K562 (cell line): ENCODE data around the gene S100A3. TPM values are rescaled to one million over a fixed set of nuclear protein-coding genes. Genes with fewer than 3 reads are reported as not detected.

Experiments
- ADNP ChIP-seq: fragments of 200-800 bp; sonication (Bioruptor generic); IDR thresholded peaks from 2 replicates; pipeline ENCODE4 v1.6.1; 2016; ENCODE audit warnings: missing genetic modification characterization, missing compliant biosample characterization
- BMI1 ChIP-seq: fragments of 150-350 bp; IDR thresholded peaks from 2 replicates; pipeline ENCODE4 v1.6.1; 2014; ENCODE audit warnings: low read length
- CBX2 ChIP-seq: fragments of 200-600 bp; sonication (generic); IDR thresholded peaks from one replicate; pipeline ENCODE4 v1.6.1; 2012; ENCODE audit warnings: mild to moderate bottlenecking, low read length, inconsistent platforms; ENCODE audit not compliant: insufficient read depth, poor library complexity, severe bottlenecking
- CCAR2 ChIP-seq: fragments of 200-400 bp; formaldehyde crosslinking; IDR thresholded peaks from 2 replicates; pipeline ENCODE4 v1.6.1; 2017; ENCODE audit warnings: mild to moderate bottlenecking, low read depth, low read length
- CTCF ChIP-seq, 3 experiments: IDR thresholded peaks in 2 of 3; conservative IDR thresholded peaks in 1 of 3; 2 replicates each; pipeline ENCODE4 v1.5.1; 2011 to 2012; ENCODE audit warnings: low read length in 3 of 3, mild to moderate bottlenecking in 3 of 3, control low read depth in 2 of 3, improper control_type of control experiment in 1 of 3, inconsistent platforms in 1 of 3, low read depth in 1 of 3, mixed read lengths in 1 of 3, moderate library complexity in 1 of 3; ENCODE audit not compliant: insufficient read depth in 2 of 3
- ELF1 ChIP-seq: fragments of 200-800 bp; sonication (Bioruptor generic); IDR thresholded peaks from 2 replicates; pipeline ENCODE4 v1.6.1; 2016; ENCODE audit warnings: missing genetic modification characterization, missing compliant biosample characterization
- FOS ChIP-seq: IDR thresholded peaks from 3 replicates; pipeline ENCODE4 v1.6.1; 2011; ENCODE audit not compliant: insufficient read length; ENCODE audit errors: extremely low read depth
- GTF2A2 ChIP-seq: IDR thresholded peaks from 2 replicates; pipeline ENCODE4 v1.6.1; 2016; ENCODE audit warnings: mild to moderate bottlenecking, missing genetic modification characterization, missing compliant biosample characterization
- HLTF ChIP-seq: fragments of 450-650 bp; IDR thresholded peaks from 2 replicates; pipeline ENCODE4 v1.6.1; 2016
- HMGN3 ChIP-seq: IDR thresholded peaks from 2 replicates; pipeline ENCODE4 v1.6.1; 2011; ENCODE audit warnings: borderline replicate concordance, low read depth, mild to moderate bottlenecking, mixed read lengths, low read length; ENCODE audit not compliant: insufficient read length; ENCODE audit errors: extremely low read depth
- HMGXB4 ChIP-seq: sonication (generic); formaldehyde crosslinking; IDR thresholded peaks from 2 replicates; pipeline ENCODE4 v1.8.1; 2023; ENCODE audit warnings: mild to moderate bottlenecking, missing genetic modification reagents
- ILK ChIP-seq: fragments of 450-650 bp; IDR thresholded peaks from 2 replicates; pipeline ENCODE4 v1.6.1; 2016; ENCODE audit warnings: missing genetic modification characterization, low read depth, mild to moderate bottlenecking, missing compliant biosample characterization, moderate library complexity, borderline replicate concordance
- KAT2B ChIP-seq: IDR thresholded peaks from one replicate; pipeline ENCODE4 v1.6.1; 2012; ENCODE audit warnings: low read depth, mild to moderate bottlenecking, control low read depth, inconsistent platforms, low read length, moderate library complexity
- RFX5 ChIP-seq: IDR thresholded peaks from 2 replicates; pipeline ENCODE4 v1.6.1; 2011; ENCODE audit warnings: low read depth, mild to moderate bottlenecking, improper control_type of control experiment, low read length
- SETDB1 ChIP-seq: IDR thresholded peaks from one replicate; pipeline ENCODE4 v1.6.1; 2012; ENCODE audit warnings: low read length, control low read depth, inconsistent platforms
- SNRNP70 ChIP-seq: fragments of 200-400 bp; formaldehyde crosslinking; optimal IDR thresholded peaks from 2 replicates; pipeline ENCODE3; 2017; ENCODE audit warnings: low read depth, low read length
- THRAP3 ChIP-seq: fragments of 450-650 bp; IDR thresholded peaks from 2 replicates; pipeline ENCODE4 v1.6.1; 2016; ENCODE audit warnings: mild to moderate bottlenecking, inconsistent platforms, borderline replicate concordance
- TSHZ1 ChIP-seq: fragments of 250-450 bp; sonication (Bioruptor Pico); IDR thresholded peaks from 2 replicates; pipeline ENCODE4 v1.4.0; 2020; ENCODE audit warnings: mild to moderate bottlenecking, moderate library complexity
- ZNF12 ChIP-seq: sonication (generic); formaldehyde crosslinking; IDR thresholded peaks from 2 replicates; pipeline ENCODE4 v1.4.0; 2020; ENCODE audit warnings: mild to moderate bottlenecking, missing genetic modification reagents
- ZNF239 ChIP-seq: fragments of 250-450 bp; sonication (Bioruptor Pico); IDR thresholded peaks from 2 replicates; pipeline ENCODE4 v1.4.0; 2020; ENCODE audit warnings: mild to moderate bottlenecking
- ZNF431 ChIP-seq: sonication (generic); formaldehyde crosslinking; IDR thresholded peaks from 2 replicates; pipeline ENCODE4 v1.8.0; 2022; ENCODE audit warnings: mild to moderate bottlenecking, missing genetic modification reagents
- ZNF75A ChIP-seq: fragments of 450-650 bp; formaldehyde crosslinking; IDR thresholded peaks from 2 replicates; pipeline ENCODE4 v1.4.0; 2020; ENCODE audit warnings: mild to moderate bottlenecking
- ZNF785 ChIP-seq: fragments of 250-450 bp; sonication (Bioruptor Pico); IDR thresholded peaks from 2 replicates; pipeline ENCODE4 v1.4.0; 2020; ENCODE audit warnings: mild to moderate bottlenecking
- polyA plus RNA-seq, 8 experiments: library from polyadenylated mRNA; depleted of rRNA in 4 of 8; stranded (reverse) in 5 of 8; unstranded in 3 of 8; fragments of >200 nt; fragmentation: Nextera tagmentation in 2 of 8; fragmentation: Illumina TruSeq in 1 of 8; extraction: Ambion mirVana in 2 of 8; extraction: Trizol in 1 of 8; gene quantifications; 2 replicates each; pipeline versions ENCODE4 v1.2.1 to v1.2.3, GENCODE V29; 2011 to 2014; ENCODE audit warnings: inconsistent platforms in 1 of 8, missing spikeins in 1 of 8
- total RNA-seq, 7 experiments: library from RNA; depleted of rRNA in 6 of 7; stranded (reverse); fragments of >200 nt in 6 of 7; fragmentation: Illumina TruSeq in 2 of 7; extraction: Trizol in 2 of 7; gene quantifications; 2 replicates each; pipeline versions ENCODE4 v1.2.1 to v1.2.3, GENCODE V29; 2011 to 2021; ENCODE audit warnings: low replicate concordance in 1 of 7

S100A3 gene
- total and polyA plus RNA-seq, 9 of the 15 experiments (the other 6 are each of a cell fraction or from before 2014, with no cell fraction given) = 0.08 to 1.7 (median 0.18) TPM; not detected in 4

- peak; percentile 97 to 98 (median 98) for TF ChIP-seq CTCF (IDR thresholded peaks at IDR 0.05 in 2 of 3, conservative IDR thresholded peaks at IDR 0.05 in 1 of 3; ENCODE audit: insufficient read depth in 2 of 3, low read depth in 1 of 3, low read length in 3 of 3)
- TF ChIP-seq ELF1 = no peak
- TF ChIP-seq ADNP = no peak
- no peak for TF ChIP-seq ZNF12 (CRISPR knock-in tag)
- TF ChIP-seq TSHZ1 (CRISPR knock-in tag) = no peak
- TF ChIP-seq THRAP3 = no peak
- TF ChIP-seq ZNF431 (CRISPR knock-in tag) = 0 out of 2 replicates have a peak, but pooled peaks have one; percentile 44
- no peak for TF ChIP-seq FOS
- TF ChIP-seq CCAR2 = no peak
- TF ChIP-seq CBX2 = no peak
- no peak for TF ChIP-seq BMI1
- no peak for TF ChIP-seq ZNF785
- TF ChIP-seq RFX5 = no peak
- no peak for TF ChIP-seq KAT2B
- no peak for TF ChIP-seq SETDB1
- TF ChIP-seq ILK (tag) = no peak
- no peak for TF ChIP-seq HMGN3
- TF ChIP-seq GTF2A2 = no peak
- no peak for TF ChIP-seq ZNF239 (CRISPR knock-in tag)
- TF ChIP-seq ZNF75A (CRISPR knock-in tag) = no peak
- no peak for TF ChIP-seq SNRNP70
- TF ChIP-seq HMGXB4 = no peak; the same call in 1 of the 2 replicates
- no peak for TF ChIP-seq HLTF
These were observed 19.5 kb upstream of the S100A3 start (continued) for GRCh38 chr1:153568367-153569099.
